ENCODE measurements around the gene ZNF416.

- TF ChIP-seq, protein P1, sequence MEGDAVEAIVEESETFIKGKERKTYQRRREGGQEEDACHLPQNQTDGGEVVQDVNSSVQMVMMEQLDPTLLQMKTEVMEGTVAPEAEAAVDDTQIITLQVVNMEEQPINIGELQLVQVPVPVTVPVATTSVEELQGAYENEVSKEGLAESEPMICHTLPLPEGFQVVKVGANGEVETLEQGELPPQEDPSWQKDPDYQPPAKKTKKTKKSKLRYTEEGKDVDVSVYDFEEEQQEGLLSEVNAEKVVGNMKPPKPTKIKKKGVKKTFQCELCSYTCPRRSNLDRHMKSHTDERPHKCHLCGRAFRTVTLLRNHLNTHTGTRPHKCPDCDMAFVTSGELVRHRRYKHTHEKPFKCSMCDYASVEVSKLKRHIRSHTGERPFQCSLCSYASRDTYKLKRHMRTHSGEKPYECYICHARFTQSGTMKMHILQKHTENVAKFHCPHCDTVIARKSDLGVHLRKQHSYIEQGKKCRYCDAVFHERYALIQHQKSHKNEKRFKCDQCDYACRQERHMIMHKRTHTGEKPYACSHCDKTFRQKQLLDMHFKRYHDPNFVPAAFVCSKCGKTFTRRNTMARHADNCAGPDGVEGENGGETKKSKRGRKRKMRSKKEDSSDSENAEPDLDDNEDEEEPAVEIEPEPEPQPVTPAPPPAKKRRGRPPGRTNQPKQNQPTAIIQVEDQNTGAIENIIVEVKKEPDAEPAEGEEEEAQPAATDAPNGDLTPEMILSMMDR (IDR thresholded peaks at IDR 0.05): no peak
- TF ChIP-seq POLR2A (IDR thresholded peaks at IDR 0.05) (no peak), POLR2AphosphoS5 (IDR thresholded peaks at IDR 0.05) (no peak)
Observed at GRCh38 chr19:57606931-57607330, 28.2 kb upstream of the ZNF416 start.
